DND-41 (cell line): ENCODE measurements around the gene PPIB.

Experiments used
- ATAC-seq: fragments of 200-7000 bp; cut with Tn5 transposase; 3 replicates; pipeline ENCODE4 v1.9.1; 2021; ENCODE audit warnings: low read depth; ENCODE audit not compliant: insufficient read depth
- DNase-seq: peaks from one replicate; pipeline ENCODE4 v3.0.0-alpha.2; 2020
- H2AFZ ChIP-seq: 2 replicates; pipeline ENCODE4 v1.6.0; 2012; ENCODE audit warnings: low read depth, low read length
- H3K27ac ChIP-seq: 2 replicates; pipeline ENCODE4 v1.5.1; 2012; ENCODE audit warnings: low read length, inconsistent platforms
- H3K27me3 ChIP-seq: fragments of 200-600 bp; sonication (generic); 2 replicates; pipeline ENCODE4 v1.6.0; 2012; ENCODE audit warnings: low read length, mild to moderate bottlenecking, inconsistent platforms; ENCODE audit not compliant: insufficient read depth, poor library complexity
- H3K36me3 ChIP-seq: 2 replicates; pipeline ENCODE4 v1.5.1; 2012; ENCODE audit warnings: low read length, inconsistent platforms; ENCODE audit not compliant: insufficient read depth
- H3K4me1 ChIP-seq: 2 replicates; pipeline ENCODE4 v1.5.1; 2012; ENCODE audit warnings: mild to moderate bottlenecking, low read length; ENCODE audit not compliant: insufficient read depth
- H3K4me2 ChIP-seq: 2 replicates; pipeline ENCODE4 v1.6.0; 2012; ENCODE audit warnings: mild to moderate bottlenecking, moderate library complexity, low read length, inconsistent platforms; ENCODE audit not compliant: insufficient read depth
- H3K4me3 ChIP-seq, 2 experiments: fragments of 200-600 bp in 1 of 2; shearing (Covaris generic) in 1 of 2; 2 replicates each; pipeline ENCODE4 v1.5.1; 2012 to 2016; ENCODE audit warnings: inconsistent platforms in 2 of 2, low read length in 2 of 2, mild to moderate bottlenecking in 2 of 2, low read depth in 1 of 2, moderate library complexity in 1 of 2
- H3K79me2 ChIP-seq: 2 replicates; pipeline ENCODE4 v1.6.0; 2012; ENCODE audit warnings: low read length, inconsistent platforms; ENCODE audit not compliant: insufficient read depth
- H3K9ac ChIP-seq: 2 replicates; pipeline ENCODE4 v1.6.0; 2012; ENCODE audit warnings: low read depth, mild to moderate bottlenecking, inconsistent platforms, low read length, moderate library complexity
- H3K9me3 ChIP-seq: 2 replicates; pipeline ENCODE4 v1.5.1; 2012; ENCODE audit warnings: low read length, moderate library complexity, mild to moderate bottlenecking, inconsistent platforms; ENCODE audit not compliant: insufficient read depth, severe bottlenecking
- H4K20me1 ChIP-seq: 2 replicates; pipeline ENCODE4 v1.6.0; 2012; ENCODE audit warnings: low read length; ENCODE audit not compliant: insufficient read depth
- CTCF ChIP-seq: IDR thresholded peaks from 2 replicates; pipeline ENCODE4 v1.5.1; 2012; ENCODE audit warnings: borderline replicate concordance, low read length, moderate library complexity, mild to moderate bottlenecking; ENCODE audit not compliant: poor library complexity, severe bottlenecking; ENCODE audit errors: extremely low read depth
- EZH2 ChIP-seq: IDR thresholded peaks from 3 replicates; pipeline ENCODE4 v1.6.1; 2012; ENCODE audit warnings: borderline replicate concordance, low read depth, mild to moderate bottlenecking, moderate library complexity, low read length, inconsistent platforms; ENCODE audit not compliant: severe bottlenecking

Gene PPIB

GRCh38 chr15:64131547-64131946 lies 31.3 kb downstream of the PPIB start:
- TF ChIP-seq CTCF: no peak
- Histone ChIP-seq H3K9me3 (no peaks in the 10 kb centered on the region), H3K79me2 (no peaks in the 10 kb centered on the region), H3K27ac (no peak overlapping the region), H2AFZ (no peak overlapping the region), H3K27me3 (no peaks in the 10 kb centered on the region), H3K9ac (no peak overlapping the region), H3K4me3 (no peak overlapping the region), H4K20me1 (no peaks in the 10 kb centered on the region), H3K36me3 (peaks cover 89% of the 10 kb centered on the region), H3K4me2 (no peak overlapping the region), H3K4me1 (no peaks in the 10 kb centered on the region)
- DNase-seq (no peak), ATAC-seq (no peak)

- Histone ChIP-seq H3K9ac (no peak overlapping the region), H3K27me3 (no peaks in the 10 kb centered on the region), H3K79me2 (no peaks in the 10 kb centered on the region), H3K9me3 (no peaks in the 10 kb centered on the region), H3K4me1 (no peaks in the 10 kb centered on the region), H2AFZ (no peak overlapping the region), H3K4me3 (no peak overlapping the region), H4K20me1 (no peaks in the 10 kb centered on the region), H3K4me2 (no peak overlapping the region), H3K36me3 (peaks cover 86% of the 10 kb centered on the region), H3K27ac (no peak overlapping the region)
- no peak for ATAC-seq
- no peak for DNase-seq
- TF ChIP-seq CTCF (no peak), EZH2 (no peak)
Measured at GRCh38 chr15:64130159-64130558, 32.7 kb downstream of the PPIB start.

GRCh38 chr15:64127521-64128270 lies 35.1 kb downstream of the PPIB start:
- Histone ChIP-seq H3K27me3 (no peaks in the 10 kb centered on the region), H3K27ac (no peak overlapping the region), H3K79me2 (no peaks in the 10 kb centered on the region), H3K4me2 (no peak overlapping the region), H4K20me1 (no peaks in the 10 kb centered on the region), H3K9ac (no peak overlapping the region), H2AFZ (no peak overlapping the region), H3K36me3 (peaks cover 84% of the 10 kb centered on the region), H3K9me3 (no peaks in the 10 kb centered on the region), H3K4me1 (no peaks in the 10 kb centered on the region), H3K4me3 (no peak overlapping the region)
- no peak for DNase-seq
- TF ChIP-seq CTCF: no peak
- no peak for TF ChIP-seq EZH2
- no peak for ATAC-seq

GRCh38 chr15:64125978-64126377 lies 36.8 kb downstream of the PPIB start:
- no peaks in the 10 kb centered on the region for H4K20me1 ChIP-seq
- no peaks in the 10 kb centered on the region for H3K9me3 ChIP-seq
- no peak for DNase-seq
- H2AFZ ChIP-seq: no peak overlapping the region
- no peak overlapping the region for H3K4me3 ChIP-seq
- no peaks in the 10 kb centered on the region for H3K4me1 ChIP-seq
- H3K36me3 ChIP-seq: peaks cover 81% of the 10 kb centered on the region
- no peak overlapping the region for H3K9ac ChIP-seq
- no peaks in the 10 kb centered on the region for H3K27me3 ChIP-seq
- no peak for ATAC-seq
- TF ChIP-seq CTCF: no peak
- TF ChIP-seq EZH2: no peak
- H3K4me2 ChIP-seq: no peak overlapping the region
- H3K27ac ChIP-seq: no peak overlapping the region
- H3K79me2 ChIP-seq: no peaks in the 10 kb centered on the region
